ENCODE results near the gene KCNK10.

The KCNK10 gene

GRCh38 chr14:88228522-88229236 lies 94.4 kb downstream of the KCNK10 start:
- DNase-seq = no peak

- DNase-seq = no peak
Observed at GRCh38 chr14:88227693-88228092, 95.4 kb downstream of the KCNK10 start.

- no peak for DNase-seq
Observed at GRCh38 chr14:88225721-88226120, 97.3 kb downstream of the KCNK10 start.

- no peak for DNase-seq
Observed at GRCh38 chr14:88218119-88218915, 104.8 kb downstream of the KCNK10 start.

GRCh38 chr14:88212691-88213090 lies 110.4 kb downstream of the KCNK10 start:
- no peak for DNase-seq

- peak in 27 of 56 donors; percentile 2 to 49 (median 14) for DNase-seq
Observed at GRCh38 chr14:88210426-88210825, 112.6 kb downstream of the KCNK10 start.

- no peak for DNase-seq
Observed at GRCh38 chr14:88209273-88209672, 113.8 kb downstream of the KCNK10 start.

GRCh38 chr14:88208858-88209257 lies 114.2 kb downstream of the KCNK10 start:
- DNase-seq = no peak

GRCh38 chr14:88204221-88204620 lies 118.8 kb downstream of the KCNK10 start:
- DNase-seq = no peak

- no peak for DNase-seq
Observed at GRCh38 chr14:88203291-88203690, 119.8 kb downstream of the KCNK10 start.

- DNase-seq = no peak
Observed at GRCh38 chr14:88202286-88202685, 120.8 kb downstream of the KCNK10 start.

- DNase-seq = no peak
Observed at GRCh38 chr14:88201851-88202250, 121.2 kb downstream of the KCNK10 start.

- DNase-seq = no peak
Observed at GRCh38 chr14:88199882-88200281, 123.2 kb downstream of the KCNK10 start.

- no peak for DNase-seq
Observed at GRCh38 chr14:88198446-88198845, 124.6 kb downstream of the KCNK10 start.

- DNase-seq = no peak
Observed at GRCh38 chr14:88196925-88197324, 126.1 kb downstream of the KCNK10 start.

GRCh38 chr14:88196116-88196890 lies 126.8 kb downstream of the KCNK10 start:
- DNase-seq = no peak

- peak in 31 of 56 donors; percentile 7 to 60 (median 21) for DNase-seq
Observed at GRCh38 chr14:88195676-88196075, 127.4 kb downstream of the KCNK10 start.

GRCh38 chr14:88194531-88194930 lies 128.5 kb downstream of the KCNK10 start:
- no peak for DNase-seq

- no peak for DNase-seq
Observed at GRCh38 chr14:88191605-88192004, 131.5 kb downstream of the KCNK10 start.

- peak in 51 of 56 donors; percentile 6 to 93 (median 48) for DNase-seq
Observed at GRCh38 chr14:88189417-88190191, 133.5 kb downstream of the KCNK10 start.

All from amygdala (tissue), 56 donors.